HTERT RPE-1 (cell line): ENCODE measurements around the gene JAK1.
"Not testable (repeated sequence)": the region's sequence is repeated elsewhere in the genome, so short reads cannot be mapped to it uniquely, and the experiment has no call there.

Experiments
- in situ Hi-C: fragments of 300-500 bp; cut with MboI; formaldehyde crosslinking; loops from 4 replicates; pipeline ENCODE4 v1.14.3; 2020; ENCODE audit warnings: low sequenced_read_pairs

Gene JAK1

DNA sequence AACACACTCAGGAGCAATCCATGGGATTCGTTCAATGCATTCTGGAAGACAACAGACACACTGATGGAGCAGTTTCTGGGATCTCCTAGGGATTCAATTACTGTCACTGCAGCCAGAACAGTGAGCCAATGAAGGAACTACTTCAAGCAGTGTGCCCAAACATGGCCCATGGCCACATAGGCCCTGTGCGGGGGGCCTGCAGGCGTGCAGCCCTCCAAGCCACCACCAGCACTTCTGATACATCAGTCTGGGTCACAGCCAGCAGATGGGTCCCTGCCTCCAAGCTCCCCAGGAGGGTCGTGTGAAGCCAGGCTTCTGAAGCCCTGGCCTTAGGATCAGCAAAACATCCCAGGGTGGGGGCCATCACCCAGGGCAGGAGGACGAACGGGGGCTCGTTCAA lies 122.2 kb downstream of the JAK1 start:
- in situ Hi-C loops = no loop called here

GRCh38 chr1:64843675-64844074 lies 122.7 kb downstream of the JAK1 start:
- in situ Hi-C loops = no loop called here

DNA sequence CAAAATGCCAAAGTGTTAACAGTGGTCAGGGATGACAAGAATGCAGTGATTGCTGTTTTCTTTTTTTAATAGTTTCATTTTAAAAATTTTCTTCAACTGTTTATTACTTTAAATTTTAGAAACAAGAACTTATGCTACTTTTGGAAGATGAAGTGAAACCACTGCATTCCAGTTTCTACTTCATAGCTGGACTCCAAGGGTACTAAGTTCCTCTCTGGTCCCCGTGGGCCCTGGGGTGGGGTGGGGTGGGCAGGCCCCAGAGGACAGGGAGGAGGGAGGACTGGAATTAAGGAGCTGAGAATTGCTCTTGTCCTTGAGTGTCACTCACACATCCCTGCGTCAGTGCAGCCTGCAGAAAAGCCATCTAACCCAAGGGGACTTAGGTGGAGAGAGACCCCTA lies 124.1 kb downstream of the JAK1 start:
- in situ Hi-C loops = no loop called here

DNA sequence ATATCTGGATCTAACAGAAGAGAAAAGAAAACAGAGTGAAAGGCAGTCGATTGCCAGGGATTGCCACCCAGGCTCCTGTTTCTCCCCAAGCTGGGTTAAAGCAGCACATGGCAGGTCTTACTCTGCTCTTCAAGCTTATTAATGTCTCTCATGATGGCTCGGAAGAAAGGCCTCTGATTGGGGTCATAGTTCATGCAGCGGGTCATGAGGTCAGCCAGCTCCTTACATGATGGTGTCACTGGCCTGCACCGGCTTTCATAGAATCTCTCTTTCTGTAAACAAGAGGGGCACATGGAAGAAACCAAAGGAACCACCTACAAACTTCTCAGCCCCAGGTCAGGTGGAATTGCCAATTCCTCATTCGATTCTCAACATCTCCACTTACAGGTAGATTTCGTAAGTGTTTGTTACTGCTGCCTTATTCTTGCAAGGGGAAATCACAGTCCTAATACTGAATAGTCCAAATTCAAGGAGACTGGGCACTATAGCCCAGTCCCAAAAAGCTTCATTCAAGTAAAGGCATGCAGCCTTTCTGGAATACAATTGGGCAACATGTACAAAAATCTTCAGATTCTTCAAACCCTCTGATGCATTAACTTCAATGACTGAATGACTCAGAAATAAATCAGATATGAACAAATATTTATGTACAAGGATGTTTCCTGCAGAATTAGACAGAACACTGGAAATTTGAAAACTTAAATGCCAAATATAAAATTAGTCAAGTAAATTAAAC lies 124.9 kb downstream of the JAK1 start:
- in situ Hi-C loops = no loop called here

GRCh38 chr1:64839732-64840405 lies 126.5 kb downstream of the JAK1 start:
- in situ Hi-C loops = no loop called here

DNA sequence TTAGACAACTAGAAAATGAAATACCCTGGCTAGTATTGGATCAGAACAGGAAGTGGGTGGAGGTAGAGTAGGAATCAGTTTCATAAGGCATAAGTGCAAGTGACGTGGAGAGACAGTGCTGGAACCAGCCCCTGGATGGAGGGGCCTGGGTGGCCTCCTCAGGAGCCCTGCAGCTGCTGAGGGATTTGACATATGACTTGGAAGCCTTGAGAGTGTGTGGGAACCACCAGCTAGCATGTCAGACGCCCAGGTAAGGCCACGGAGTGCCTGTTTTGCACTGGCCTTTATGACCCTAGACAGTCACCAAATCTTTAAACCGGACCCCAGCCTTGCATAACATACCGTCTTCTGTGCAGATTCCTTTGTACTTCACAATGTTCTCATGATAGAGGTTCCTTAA lies 127.1 kb downstream of the JAK1 start:
- in situ Hi-C loops = no loop called here

- in situ Hi-C loops = no loop called here
Measured at GRCh38 chr1:64838486-64838885, 127.9 kb downstream of the JAK1 start.

- in situ Hi-C loops = no loop called here
Measured at GRCh38 chr1:64836802-64837201, 129.5 kb downstream of the JAK1 start.

DNA sequence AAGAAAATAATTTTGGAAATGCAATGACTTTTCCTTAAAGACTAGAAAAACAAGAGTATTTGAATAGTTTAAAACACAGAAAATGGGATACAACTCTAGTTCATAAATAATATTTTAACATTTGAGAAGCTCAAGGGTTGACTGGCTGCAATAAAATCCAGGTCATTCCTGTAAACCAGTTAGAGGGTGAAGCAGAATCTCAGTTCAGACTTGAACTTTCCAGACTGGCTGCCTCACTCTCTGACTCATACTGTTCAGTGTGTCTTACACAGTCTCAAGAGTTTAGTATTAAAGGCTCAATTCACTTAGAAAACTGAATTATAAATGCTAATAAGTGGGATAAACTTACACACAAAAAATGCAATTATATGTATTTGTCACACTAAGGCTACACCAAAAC lies 131.6 kb downstream of the JAK1 start:
- in situ Hi-C loops = no loop called here

GRCh38 chr1:64830030-64830651 lies 136.2 kb downstream of the JAK1 start:
- in situ Hi-C loops = no loop called here

DNA sequence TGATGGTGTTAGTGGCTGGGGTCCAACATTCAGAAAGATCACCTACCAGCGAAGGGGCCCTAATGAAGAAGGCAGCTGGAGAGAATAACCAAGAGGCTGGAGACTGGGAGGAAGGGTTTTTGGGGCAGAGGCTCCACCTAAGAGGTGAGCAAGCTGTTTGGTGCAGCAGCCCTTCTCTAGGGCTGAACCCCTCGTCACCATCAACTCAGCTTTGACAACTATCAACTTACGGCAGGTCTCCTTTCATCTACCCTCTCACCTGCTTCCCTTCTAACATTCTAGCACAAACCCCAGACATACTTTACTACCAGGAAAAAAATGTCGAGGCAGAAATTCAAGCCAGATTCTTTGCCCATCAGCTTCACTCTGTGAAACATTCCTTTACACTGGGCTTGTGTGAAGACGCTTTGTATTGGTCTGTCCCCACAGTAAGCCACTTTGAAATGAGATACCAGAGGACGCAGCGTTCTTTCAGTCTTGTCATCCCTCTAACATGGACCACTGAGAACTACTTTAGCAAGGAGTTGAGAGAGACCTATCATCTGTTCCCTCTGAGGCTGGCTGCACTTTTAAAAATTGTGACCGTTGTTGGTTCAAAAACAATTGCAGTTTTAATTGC lies 136.8 kb downstream of the JAK1 start:
- in situ Hi-C loops = no loop called here

GRCh38 chr1:64828829-64829228 lies 137.5 kb downstream of the JAK1 start:
- in situ Hi-C loops = no loop called here

DNA sequence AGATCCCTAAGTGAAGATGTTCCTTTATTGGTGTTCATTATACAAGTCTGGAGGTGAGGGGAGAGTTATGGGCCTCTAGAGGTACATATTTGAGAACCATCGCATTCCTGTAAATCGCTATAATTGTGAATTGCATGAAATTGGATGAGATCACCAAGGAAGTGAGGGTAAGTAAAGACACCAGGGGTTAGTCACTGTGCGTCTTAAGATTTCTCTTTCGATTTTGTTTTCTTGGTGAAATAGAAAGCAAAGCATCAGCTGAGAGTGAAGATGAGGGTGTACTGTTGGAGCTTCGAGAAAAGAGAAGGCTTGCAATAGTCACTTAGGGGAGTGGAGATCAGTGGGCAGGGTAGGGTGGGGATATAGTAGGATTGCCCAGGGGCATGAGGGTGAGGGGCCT lies 139.4 kb downstream of the JAK1 start:
- in situ Hi-C loops = no loop called here

GRCh38 chr1:64823691-64824476 lies 142.5 kb downstream of the JAK1 start:
- in situ Hi-C loops = no loop called here

DNA sequence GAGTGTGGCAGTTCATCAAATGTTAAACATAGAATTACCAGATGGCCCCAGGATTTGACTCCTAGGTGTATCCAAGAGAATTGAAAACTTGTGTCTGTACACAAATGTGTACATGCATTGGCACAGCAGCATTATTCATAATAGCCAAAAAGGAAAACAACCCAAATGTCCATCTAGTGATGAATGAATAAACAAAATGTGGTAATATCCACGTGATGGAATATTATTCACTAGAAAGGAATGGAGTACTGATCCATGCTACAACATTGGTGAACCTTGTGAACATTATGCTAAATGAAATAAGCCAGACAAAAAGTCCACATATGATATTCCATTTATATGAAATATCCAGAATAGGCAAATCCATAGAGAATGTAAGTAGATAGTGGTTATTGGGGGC lies 143.7 kb downstream of the JAK1 start:
- in situ Hi-C loops = no loop called here

- in situ Hi-C loops = not testable (repeated sequence)
Measured at GRCh38 chr1:64820572-64820971, 145.8 kb downstream of the JAK1 start.

- in situ Hi-C loops = not testable (repeated sequence)
Measured at GRCh38 chr1:64817364-64817763, 149.0 kb downstream of the JAK1 start.

GRCh38 chr1:64814427-64814826 lies 151.9 kb downstream of the JAK1 start:
- in situ Hi-C loops = no loop called here

DNA sequence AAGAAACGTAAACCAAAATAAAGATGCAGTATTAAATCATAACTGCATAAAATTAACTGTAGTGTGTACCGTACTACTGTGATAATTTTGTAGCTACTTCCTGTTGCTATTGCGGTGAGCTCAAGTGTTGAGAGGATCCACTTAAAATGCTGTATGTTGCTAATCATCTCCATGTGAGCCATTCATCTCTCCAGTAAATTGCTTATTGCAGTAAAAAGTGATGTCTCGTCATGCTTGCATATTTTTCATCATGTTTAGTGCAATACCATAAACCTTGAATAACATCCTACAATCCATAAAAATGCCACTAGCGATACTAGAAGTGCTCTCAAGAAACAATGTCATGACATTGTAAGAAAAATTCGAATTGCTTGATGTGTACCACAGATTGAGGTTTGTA lies 155.2 kb downstream of the JAK1 start:
- in situ Hi-C loops = no loop called here

GRCh38 chr1:64810001-64810400 lies 156.3 kb downstream of the JAK1 start:
- in situ Hi-C loops = no loop called here

DNA sequence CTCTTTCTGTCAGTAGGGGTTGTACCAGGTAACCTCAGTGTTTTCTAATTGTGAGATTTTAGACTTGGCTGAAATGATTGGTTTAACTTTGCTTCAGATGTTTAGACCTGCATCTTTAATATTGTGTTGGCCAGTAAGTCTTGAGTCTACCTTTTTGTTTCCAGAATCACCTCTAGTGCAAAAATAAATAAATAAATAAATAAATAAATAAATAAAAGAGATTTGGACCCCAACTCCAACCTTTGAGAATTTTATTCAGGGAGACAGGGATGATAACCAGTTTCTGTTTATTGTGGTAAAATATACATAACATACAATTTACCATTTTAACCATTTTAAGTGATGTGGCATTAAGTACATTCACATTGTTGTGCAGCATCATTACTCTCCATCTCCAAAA lies 157.0 kb downstream of the JAK1 start:
- in situ Hi-C loops = no loop called here
